IMR-90 (cell line): ENCODE data around the gene HS2ST1. TPM values are rescaled to one million over a fixed set of nuclear protein-coding genes. Genes with fewer than 3 reads are reported as not detected.

Experiments used
- ATAC-seq: fragments of 200-7000 bp; cut with Tn5 transposase; 2 replicates; pipeline ENCODE4 v1.9.1; 2020; ENCODE audit warnings: low read depth, mild to moderate bottlenecking, moderate library complexity
- BruUV-seq: library from RNA; stranded (reverse); fragments of 400-500 nt; replicated peaks from 2 replicates; lab custom pipeline; 2021; lab: Mats Ljungman, UMichigan
- CTCF ChIA-PET: fragments of 300-600 bp; formaldehyde crosslinking; extraction: SDS; loops from one replicate; lab custom pipeline; 2021; ENCODE audit warnings: antibody characterized with exemption; lab: Yijun Ruan, JAX
- POLR2A ChIA-PET: fragments of 300-600 bp; sonication (Branson Sonifier 250); formaldehyde crosslinking; loops from one replicate; lab custom pipeline; 2022; ENCODE audit warnings: antibody characterized with exemption; ENCODE audit not compliant: unreplicated experiment; lab: Charles Lee
- DNase-seq: peaks from one replicate; pipeline ENCODE4 v3.0.0; 2013
- H2AFZ ChIP-seq: replicated peaks from 2 replicates; pipeline ENCODE3; 2013; ENCODE audit warnings: low read length, mild to moderate bottlenecking; ENCODE audit not compliant: poor library complexity
- H2AK5ac ChIP-seq: 2 replicates; pipeline ENCODE4 v1.6.1; 2013; ENCODE audit warnings: low read depth, low read length, inconsistent platforms
- H2AK9ac ChIP-seq: replicated peaks from 2 replicates; pipeline ENCODE3; 2013; ENCODE audit warnings: mild to moderate bottlenecking, low read depth, low read length, moderate library complexity; ENCODE audit not compliant: poor library complexity
- H2BK120ac ChIP-seq: 2 replicates; pipeline ENCODE4 v1.6.1; 2013; ENCODE audit warnings: low read depth, low read length, inconsistent platforms
- H2BK15ac ChIP-seq: 3 replicates; pipeline ENCODE4 v1.6.1; 2013; ENCODE audit warnings: low read depth, low read length, inconsistent platforms
- H2BK20ac ChIP-seq: 2 replicates; pipeline ENCODE4 v1.6.1; 2013; ENCODE audit warnings: low read depth, mild to moderate bottlenecking, inconsistent platforms, low read length, moderate library complexity
- H2BK5ac ChIP-seq: 2 replicates; pipeline ENCODE4 v1.6.1; 2013; ENCODE audit warnings: mild to moderate bottlenecking, low read depth, low read length, inconsistent platforms; ENCODE audit not compliant: poor library complexity, severe bottlenecking
- H3K14ac ChIP-seq: replicated peaks from 2 replicates; pipeline ENCODE4 v1.6.1; 2013; ENCODE audit warnings: low read depth, low read length, inconsistent platforms
- H3K18ac ChIP-seq: 2 replicates; pipeline ENCODE4 v1.6.1; 2013; ENCODE audit warnings: low read depth, low read length, control low read depth
- H3K23ac ChIP-seq: 2 replicates; pipeline ENCODE4 v1.6.1; 2013; ENCODE audit warnings: low read depth, low read length, inconsistent platforms
- H3K27ac ChIP-seq: 2 replicates; pipeline ENCODE4 v1.5.1; 2013; ENCODE audit warnings: mild to moderate bottlenecking, control low read depth, low read length; ENCODE audit not compliant: insufficient read depth
- H3K27me3 ChIP-seq: 2 replicates; pipeline ENCODE4 v1.6.1; 2013; ENCODE audit warnings: low read length; ENCODE audit not compliant: control insufficient read depth, insufficient read depth
- H3K36me3 ChIP-seq: 2 replicates; pipeline ENCODE4 v1.6.1; 2013; ENCODE audit warnings: low read length, mixed read lengths; ENCODE audit not compliant: control insufficient read depth, insufficient read depth
- H3K4ac ChIP-seq: 2 replicates; pipeline ENCODE4 v1.6.1; 2013; ENCODE audit warnings: low read depth, low read length, inconsistent platforms
- H3K4me1 ChIP-seq: 2 replicates; pipeline ENCODE4 v1.6.1; 2013; ENCODE audit warnings: low read length, mixed read lengths; ENCODE audit not compliant: control insufficient read depth, insufficient read depth
- H3K4me2 ChIP-seq: 2 replicates; pipeline ENCODE4 v1.6.1; 2013; ENCODE audit warnings: low read depth, mild to moderate bottlenecking, control low read depth, low read length, moderate library complexity
- H3K4me3 ChIP-seq: 2 replicates; pipeline ENCODE4 v1.5.1; 2013; ENCODE audit warnings: low read depth, mild to moderate bottlenecking, control low read depth, low read length, moderate library complexity; ENCODE audit not compliant: insufficient read depth
- H3K56ac ChIP-seq: 2 replicates; pipeline ENCODE4 v1.6.1; 2013; ENCODE audit warnings: low read length, inconsistent platforms; ENCODE audit not compliant: insufficient read depth; ENCODE audit errors: extremely low read depth
- H3K79me1 ChIP-seq, 2 experiments: 2 replicates each; pipeline ENCODE4 v1.6.1; 2013; ENCODE audit warnings: low read length in 2 of 2, inconsistent platforms in 1 of 2, low read depth in 1 of 2
- H3K9ac ChIP-seq: 2 replicates; pipeline ENCODE4 v1.6.1; 2013; ENCODE audit warnings: low read depth, low read length, control low read depth
- H3K9me1 ChIP-seq: 2 replicates; pipeline ENCODE4 v1.6.1; 2013; ENCODE audit warnings: low read length, inconsistent platforms; ENCODE audit not compliant: insufficient read depth
- H3K9me3 ChIP-seq: 2 replicates; pipeline ENCODE4 v1.6.1; 2013; ENCODE audit warnings: low read length; ENCODE audit not compliant: control insufficient read depth, insufficient read depth
- H4K20me1 ChIP-seq: 2 replicates; pipeline ENCODE4 v1.6.1; 2013; ENCODE audit warnings: low read length, inconsistent platforms; ENCODE audit not compliant: insufficient read depth
- H4K5ac ChIP-seq: 2 replicates; pipeline ENCODE4 v1.6.1; 2013; ENCODE audit warnings: mild to moderate bottlenecking, low read depth, low read length, control low read depth
- H4K8ac ChIP-seq, 2 experiments: 2 replicates each; pipeline ENCODE4 v1.6.1; 2013; ENCODE audit warnings: low read depth in 2 of 2, low read length in 2 of 2, control low read depth in 1 of 2, inconsistent platforms in 1 of 2
- H4K91ac ChIP-seq: 2 replicates; pipeline ENCODE4 v1.6.1; 2013; ENCODE audit warnings: low read depth, low read length, inconsistent platforms; ENCODE audit not compliant: insufficient read depth
- BHLHE40 ChIP-seq: fragments of 150-350 bp; IDR thresholded peaks from 2 replicates; pipeline ENCODE4 v1.6.1; 2016; ENCODE audit warnings: mild to moderate bottlenecking, low read depth, low read length
- CEBPB ChIP-seq: IDR thresholded peaks from 2 replicates; pipeline ENCODE4 v1.6.1; 2012; ENCODE audit warnings: low read depth, low read length, improper control_type of control experiment
- CHD1 ChIP-seq: IDR thresholded peaks from 2 replicates; pipeline ENCODE4 v1.6.1; 2012; ENCODE audit warnings: low read depth, low read length, improper control_type of control experiment
- MAFK ChIP-seq: IDR thresholded peaks from 2 replicates; pipeline ENCODE4 v1.6.1; 2012; ENCODE audit warnings: low read depth, low read length, improper control_type of control experiment
- POLR2A ChIP-seq: IDR thresholded peaks from 2 replicates; pipeline ENCODE4 v1.6.1; 2012; ENCODE audit warnings: mild to moderate bottlenecking, low read depth, low read length
- SMC3 ChIP-seq: fragments of 150-350 bp; IDR thresholded peaks from 2 replicates; pipeline ENCODE4 v1.6.1; 2016; ENCODE audit warnings: low read depth, mild to moderate bottlenecking, antibody characterized with exemption, low read length, moderate library complexity
- WGBS, 2 experiments: methylation state at CpG; one replicate each; pipeline versions ENCODE4 v1.1.5 to v1.1.7; 2013; ENCODE audit warnings: missing lambda C conversion rate in 2 of 2; ENCODE audit not compliant: insufficient read length in 1 of 2; ENCODE audit errors: extremely low coverage in 2 of 2; 5-methylcytosine and 5-hydroxymethylcytosine counted together
- dilution Hi-C: fragments of 300-500 bp; cut with HindIII; formaldehyde crosslinking; loops from one replicate; pipeline ENCODE4 v1.14.3; 2018; ENCODE audit warnings: low sequenced_read_pairs; ENCODE audit not compliant: unreplicated experiment
- in situ Hi-C: fragments of 300-500 bp; cut with MboI; formaldehyde crosslinking; loops from 3 replicates; pipeline ENCODE4 v1.14.3; 2019; ENCODE audit warnings: low sequenced_read_pairs, inconsistent platforms, mixed read lengths
- intact Hi-C: fragments of 100-400 bp; cut with micrococcal nuclease; formaldehyde crosslinking; loops from 2 replicates; pipeline ENCODE4 v1.10.0; 2022
- polyA plus RNA-seq, 3 experiments: library from polyadenylated mRNA; depleted of rRNA; stranded (reverse); fragments of >200 nt; gene quantifications; 2 replicates each; pipeline ENCODE4 v1.2.3, GENCODE V29; 2012; ENCODE audit warnings: low replicate concordance in 1 of 3
- total RNA-seq: library from RNA; depleted of rRNA; stranded (reverse); fragments of >200 nt; gene quantifications from 2 replicates; pipeline ENCODE4 v1.2.3, GENCODE V29; 2012

HS2ST1 gene
- total and polyA plus RNA-seq, 2 of the 4 experiments (the other 2 are of a cell fraction) = 7.8 to 13.1 TPM

- dilution Hi-C loops = no loop called here
- ChIA-PET POLR2A (no interaction called here), CTCF (no interaction called here)
- Histone ChIP-seq H3K79me1 (peaks cover 3% of the 10 kb centered on the region in 2 experiments; a peak in 1 of 4 replicates), H2BK20ac (no peak overlapping the region), H3K14ac (no peak overlapping the region), H4K5ac (no peak overlapping the region), H2BK15ac (no peak overlapping the region), H3K36me3 (no peaks in the 10 kb centered on the region), H2BK5ac (no peak overlapping the region), H3K9me3 (no peaks in the 10 kb centered on the region), H3K18ac (no peak overlapping the region), H4K20me1 (no peaks in the 10 kb centered on the region), H3K9me1 (no peaks in the 10 kb centered on the region), H3K27ac (no peak overlapping the region), H3K23ac (no peak overlapping the region), H3K4me3 (no peak overlapping the region), H2AK9ac (no peak overlapping the region), H3K9ac (no peak overlapping the region), H3K4me2 (no peak overlapping the region), H3K4ac (no peak overlapping the region), H3K56ac (no peak overlapping the region), H3K27me3 (no peaks in the 10 kb centered on the region), H2AFZ (no peak overlapping the region), H2AK5ac (no peak overlapping the region), H4K8ac (no peak overlapping the region), H3K4me1 (no peaks in the 10 kb centered on the region), H4K91ac (no peak overlapping the region), H2BK120ac (no peak overlapping the region)
- no peak for DNase-seq
- intact Hi-C loops = no loop called here
- no TSS peak for BruUV-seq
- ATAC-seq = no peak
- no peak for TF ChIP-seq CHD1
- no peak for TF ChIP-seq SMC3
- no peak for TF ChIP-seq MAFK
- no peak for TF ChIP-seq CEBPB
- TF ChIP-seq POLR2A = no peak
- TF ChIP-seq BHLHE40 = no peak
- WGBS, 2 experiments = no CpG with 5 or more reads among the region's 4 CpGs
- in situ Hi-C loops = no loop called here
Measured at GRCh38 chr1:87042111-87042811, 127.8 kb downstream of the HS2ST1 start.
